T-helper 1 cell treated with Interleukin-12 subunit alpha and Interleukin-12 subunit beta and Interleukin-4 antibody, amounts not matched to agents 30 ng/mL and 1 ng/mL, for 36 hours (primary cell): ENCODE data around the gene MBP. TPM values are rescaled to one million over a fixed set of nuclear protein-coding genes. Genes with fewer than 3 reads are reported as not detected.

Source experiments
- intact Hi-C: fragments of 100-400 bp; cut with micrococcal nuclease; formaldehyde crosslinking; loops from one replicate; pipeline ENCODE4 v1.15.1; 2024
- total RNA-seq: library from RNA; stranded (reverse); gene quantifications from 2 replicates; pipeline ENCODE4 v1.2.3, GENCODE V29; 2022

The MBP gene
- total RNA-seq = 90.8 and 92.0 TPM in 2 replicates

DNA sequence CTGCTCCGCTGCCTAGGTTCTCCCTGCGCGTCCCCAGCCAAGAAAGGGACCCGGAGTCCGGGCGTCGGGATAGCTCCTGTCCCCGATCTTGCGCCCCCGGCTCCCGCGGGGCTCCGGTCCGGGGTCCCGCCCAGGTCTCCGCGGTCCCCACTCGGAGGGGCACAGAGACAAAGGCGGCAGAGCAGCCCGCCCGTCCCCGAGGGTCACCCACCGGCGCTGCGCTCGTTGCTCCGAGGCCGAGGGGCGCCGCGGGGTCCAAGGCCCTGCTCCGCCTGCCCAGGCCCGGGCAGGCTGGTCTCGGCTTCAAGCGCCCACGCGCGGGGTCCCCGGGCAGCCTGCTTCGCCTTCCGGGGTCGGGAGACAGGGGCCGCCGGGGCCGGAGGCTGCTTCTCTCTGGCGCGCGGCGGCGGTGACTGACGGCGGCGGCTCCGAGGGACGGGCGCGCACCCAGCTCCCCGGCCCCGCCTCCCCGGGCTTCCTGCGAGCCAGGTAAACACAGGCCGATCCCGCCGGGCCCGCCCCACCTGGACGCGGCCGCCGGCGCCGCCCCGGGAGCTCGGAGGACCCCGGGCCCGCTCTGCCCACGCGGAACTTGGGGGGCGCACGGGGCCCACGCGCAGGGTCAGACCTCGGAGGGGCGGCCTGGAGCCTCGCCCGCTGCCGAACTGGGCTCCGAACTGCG lies at the start of gene MBP:
TSS of gene MBP (minus strand) at position 415 of the 682 bp plus-strand sequence. CDS start 27,522 bp downstream, outside the sequence.
- intact Hi-C loops = loop anchor here (1.0 to 10.0 kb wide), 8 partner anchors 8 to 758 kb away; partner anchors contain the start of gene ZNF236

DNA sequence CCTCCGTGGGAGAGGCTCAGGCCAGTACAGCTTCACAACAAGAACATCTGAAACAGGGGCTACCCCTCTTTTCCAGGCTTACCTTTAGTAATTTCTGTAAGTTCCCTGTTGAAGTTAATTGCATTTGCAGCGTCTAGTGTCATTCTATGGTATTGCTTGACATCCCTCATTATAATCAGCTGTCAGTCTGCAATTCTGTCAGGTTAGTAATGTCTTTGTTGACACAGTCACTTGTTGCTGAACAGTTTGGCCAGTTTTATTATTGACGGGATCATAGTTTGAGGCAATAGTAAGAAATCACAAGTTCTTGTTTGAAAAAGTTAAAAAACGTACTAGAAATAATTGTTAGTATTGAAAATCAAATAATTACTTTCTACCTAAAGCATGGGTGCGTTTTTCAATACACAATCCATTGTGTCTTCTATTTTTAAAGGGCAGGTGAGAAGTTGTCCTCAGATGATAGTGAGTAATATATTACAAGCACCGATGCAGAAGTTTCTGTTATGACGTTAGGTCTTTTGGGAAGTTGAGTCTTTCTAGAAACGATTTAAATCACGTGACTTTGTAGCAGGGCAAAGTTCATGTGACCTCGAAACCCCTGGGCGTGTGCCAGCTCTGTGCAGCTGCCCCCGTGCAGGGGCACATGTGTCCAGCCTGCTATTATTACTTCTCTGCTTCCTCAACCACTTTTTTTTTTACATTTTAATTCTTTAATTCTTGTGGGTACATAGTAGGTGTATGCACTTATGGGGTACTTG lies 49.5 kb upstream of the MBP start:
- intact Hi-C loops = no loop called here

DNA sequence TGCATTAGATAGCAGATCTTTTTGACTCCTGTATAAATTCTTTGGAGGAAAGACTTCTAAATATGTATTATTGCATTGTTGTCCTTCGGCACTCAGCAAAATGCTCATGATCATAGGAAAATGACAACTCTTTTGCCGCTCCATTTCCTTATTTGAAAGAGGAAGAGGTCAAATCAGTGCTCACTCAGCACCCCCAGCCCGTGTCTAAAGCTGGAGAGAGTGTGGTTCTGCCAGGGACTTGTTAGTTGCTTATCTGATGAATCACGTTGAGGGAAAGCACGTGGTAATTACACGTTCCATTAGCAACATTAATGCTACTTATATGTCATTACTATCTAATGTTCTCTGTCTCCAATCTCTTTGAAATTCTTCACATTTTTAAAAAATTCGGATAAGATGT lies 46.0 kb upstream of the MBP start:
- intact Hi-C loops = no loop called here

DNA sequence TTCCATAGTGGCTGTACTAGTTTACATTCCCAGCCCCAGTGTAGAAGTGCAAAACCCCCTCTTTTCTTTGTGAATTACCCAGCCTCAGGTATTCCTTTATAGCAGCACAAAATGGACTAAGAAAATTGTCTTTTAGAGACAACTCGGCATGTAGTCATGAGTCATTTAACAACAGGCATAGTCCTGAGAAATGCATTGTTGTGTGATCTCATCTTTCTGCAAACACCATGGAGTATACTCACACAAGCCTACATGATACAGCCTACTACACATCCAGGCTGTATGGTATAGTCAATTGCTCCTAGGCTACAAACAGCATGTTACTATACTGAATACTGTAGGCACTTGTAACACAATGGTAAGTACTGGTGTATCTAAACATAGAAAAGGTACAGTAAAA lies 44.4 kb upstream of the MBP start:
- intact Hi-C loops = no loop called here

DNA sequence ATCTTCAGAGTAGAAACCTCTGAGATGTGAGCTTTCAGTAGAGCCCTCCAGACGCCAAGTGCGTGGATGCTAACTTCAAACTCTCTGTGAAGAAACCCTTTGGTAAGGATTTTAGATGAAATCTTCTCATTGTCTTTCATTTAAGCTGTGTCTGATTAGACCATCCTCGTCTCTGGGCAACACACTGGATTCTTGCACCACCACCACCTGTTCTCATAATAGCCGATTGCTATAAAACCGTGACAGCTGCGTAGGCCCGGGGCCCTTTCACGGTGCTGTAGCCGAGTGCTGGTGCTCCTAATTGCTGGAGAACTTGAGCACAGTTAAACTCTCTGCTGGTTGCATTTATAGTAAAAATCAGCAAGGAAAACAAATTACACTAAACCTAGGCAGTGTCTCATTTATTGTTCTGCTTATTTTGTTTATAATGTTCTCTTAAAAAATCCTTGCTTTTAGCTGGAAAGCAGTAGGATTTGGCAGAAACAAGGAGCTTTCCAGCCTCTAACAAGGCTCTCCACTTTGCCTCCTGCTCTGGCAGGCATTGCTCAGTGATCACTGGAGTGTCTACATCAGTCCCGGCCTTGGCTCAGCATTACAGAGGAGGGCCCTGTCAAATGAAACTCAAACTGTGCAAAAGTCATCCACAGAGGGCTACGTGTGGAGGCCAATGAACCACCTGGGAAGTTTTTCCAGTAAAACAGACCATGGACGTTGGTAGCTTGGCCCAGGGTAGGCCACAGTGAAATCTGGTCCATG lies 40.9 kb upstream of the MBP start:
- intact Hi-C loops = no loop called here

DNA sequence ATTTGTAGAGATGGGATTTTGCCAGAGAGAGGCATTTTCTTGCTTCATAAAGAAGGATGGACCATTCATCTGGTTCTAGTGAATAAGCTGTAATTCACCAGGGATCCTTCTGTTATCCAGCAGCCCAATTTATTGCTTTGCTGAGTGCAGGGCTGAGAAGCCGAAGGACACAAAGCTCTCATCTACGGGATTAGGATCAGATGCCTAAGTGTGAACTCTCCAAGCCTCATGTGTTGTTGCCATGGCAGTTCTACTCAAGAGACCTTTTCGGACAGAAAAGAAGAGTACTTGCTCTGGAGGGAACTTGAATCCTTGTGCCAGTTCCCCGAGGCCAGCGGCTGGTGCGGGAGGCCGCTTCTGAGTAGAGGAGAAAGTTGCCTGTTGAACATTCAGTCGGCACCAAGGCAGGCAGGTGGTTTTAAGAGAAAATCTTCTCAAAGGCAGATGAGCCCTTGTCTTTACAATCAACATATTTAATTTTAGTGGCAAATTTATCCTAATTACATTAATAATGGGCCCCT lies 38.4 kb upstream of the MBP start:
- intact Hi-C loops = no loop called here

DNA sequence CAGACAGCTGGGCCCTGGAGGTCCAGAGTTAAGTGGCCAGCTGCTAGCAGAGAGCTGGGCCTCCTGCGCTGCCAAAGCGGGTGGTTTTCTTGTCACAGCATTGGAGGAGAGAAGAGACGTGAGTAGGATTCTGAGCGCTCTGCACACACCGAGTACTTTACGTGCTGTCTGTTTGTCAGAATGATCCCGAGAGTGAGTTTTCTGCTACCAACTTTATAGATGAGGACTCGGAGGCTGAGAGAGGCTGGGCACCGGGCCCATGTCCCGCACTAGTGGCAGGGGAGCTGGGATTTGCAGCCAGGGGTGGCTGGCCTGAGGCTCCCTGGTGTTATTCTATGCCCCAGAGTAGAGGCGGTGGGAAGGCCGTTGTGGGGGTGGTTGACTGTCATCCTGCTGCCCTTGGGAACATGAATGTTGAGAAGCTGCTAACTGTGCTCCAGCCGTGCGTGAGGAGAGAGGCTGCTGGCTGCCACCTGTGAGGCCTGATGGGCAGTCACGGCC lies 36.3 kb upstream of the MBP start:
- intact Hi-C loops = no loop called here

DNA sequence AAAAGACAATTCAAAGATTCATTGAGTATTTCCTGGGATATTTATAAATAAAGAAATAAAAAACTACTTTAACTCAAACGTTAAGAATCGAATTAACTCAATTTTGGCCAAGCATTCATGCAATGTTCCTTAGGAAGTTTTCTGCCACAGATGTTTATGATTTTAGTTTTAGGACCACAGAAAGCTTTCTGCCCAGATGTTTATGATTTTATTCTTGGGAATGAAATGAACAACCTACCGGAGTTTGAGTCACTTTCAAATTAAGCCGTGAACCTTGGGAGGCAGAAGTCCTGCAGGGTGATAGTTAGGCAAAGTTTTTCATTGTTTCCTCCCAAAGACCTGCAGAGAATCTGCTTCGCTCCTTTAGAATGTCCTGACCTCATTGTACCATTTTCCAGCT lies 34.7 kb upstream of the MBP start:
- intact Hi-C loops = no loop called here

DNA sequence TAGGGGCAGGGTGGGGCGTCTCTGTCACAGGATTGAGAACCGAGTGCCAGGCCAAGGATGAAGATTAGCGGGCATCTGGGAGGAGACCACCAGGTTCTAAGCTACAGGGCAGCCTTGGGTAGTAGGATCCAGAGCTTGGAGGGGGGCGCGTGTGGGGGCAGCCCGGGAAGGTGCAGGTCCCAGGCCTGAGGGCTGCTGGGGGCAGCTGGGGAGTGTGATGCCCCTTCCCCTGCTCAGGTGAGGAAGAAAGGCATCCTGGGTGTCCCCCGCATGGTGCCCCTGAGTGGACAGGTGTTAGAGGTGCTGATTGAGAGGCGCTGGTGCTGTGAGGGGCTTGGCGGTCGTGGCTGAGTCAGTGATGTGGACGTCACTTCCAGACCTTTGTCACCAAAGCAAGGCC lies 33.9 kb upstream of the MBP start:
- intact Hi-C loops = no loop called here

DNA sequence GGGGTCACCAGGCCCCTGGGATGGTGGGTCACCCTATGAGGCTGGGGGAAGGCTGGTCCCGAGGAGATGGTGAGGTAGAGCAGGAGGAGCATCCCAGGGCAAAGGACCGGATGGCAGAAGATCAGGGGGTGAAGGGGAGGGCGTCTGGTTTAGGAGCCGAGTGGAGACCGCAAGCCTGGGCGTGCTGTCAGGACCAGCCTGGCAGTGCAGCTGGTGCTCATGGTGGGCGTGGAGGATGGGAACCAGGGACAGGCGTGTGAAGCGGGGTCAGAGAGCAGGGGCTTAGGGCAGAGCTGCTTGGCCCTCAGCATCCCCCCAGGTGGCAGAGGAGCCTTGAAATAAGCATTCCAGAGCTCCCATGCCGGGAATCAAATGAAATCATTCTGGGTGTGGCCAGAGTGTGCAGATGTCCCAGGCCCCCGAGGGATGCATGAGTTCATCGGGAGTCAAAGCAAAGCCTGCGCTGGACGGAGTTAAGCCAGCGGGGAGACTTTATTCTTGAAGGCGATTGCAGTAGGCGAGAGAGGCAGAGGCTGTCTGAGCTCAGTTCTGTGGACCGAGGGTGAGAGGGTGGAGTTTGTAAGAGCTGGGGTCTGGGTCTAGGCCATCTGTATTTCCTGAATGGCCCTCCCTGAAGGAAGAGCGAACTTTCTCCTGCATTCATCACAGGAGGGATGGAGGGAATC lies 33.1 kb upstream of the MBP start:
- intact Hi-C loops = no loop called here

DNA sequence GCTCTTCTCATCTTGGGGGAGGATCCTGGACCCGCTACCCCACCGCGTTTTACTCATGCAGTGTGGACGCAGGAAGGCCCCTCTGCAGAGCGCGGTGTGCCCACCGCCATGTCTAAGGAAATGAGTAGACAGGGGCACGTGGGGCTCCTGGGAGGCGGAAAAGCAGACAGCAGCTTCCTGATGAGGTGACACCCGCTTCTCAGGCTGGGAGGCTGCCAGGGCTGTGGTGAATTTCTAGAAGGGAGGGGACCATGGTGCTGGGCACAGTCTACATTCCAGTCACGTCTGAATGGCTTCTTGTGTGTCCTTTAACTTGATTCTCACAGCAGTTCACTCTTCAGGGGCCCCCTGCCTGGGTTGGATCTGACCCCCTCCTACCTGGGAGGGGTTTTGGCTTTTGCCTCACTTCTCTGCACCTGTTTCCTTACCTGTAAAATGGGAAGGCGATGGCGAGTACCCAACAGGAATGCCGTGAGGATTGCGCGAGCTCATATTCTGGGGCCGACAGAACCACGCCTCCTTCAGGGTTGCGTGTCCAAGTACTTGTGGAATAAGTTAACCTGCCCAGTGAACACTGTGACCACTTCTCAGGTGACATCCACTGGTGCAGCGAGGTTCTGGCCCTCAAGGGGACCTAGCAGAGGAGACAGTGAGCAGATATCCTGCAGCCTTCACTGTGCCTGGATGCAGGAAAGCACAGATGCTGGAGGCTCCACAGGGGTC lies 32.3 kb upstream of the MBP start:
- intact Hi-C loops = no loop called here

DNA sequence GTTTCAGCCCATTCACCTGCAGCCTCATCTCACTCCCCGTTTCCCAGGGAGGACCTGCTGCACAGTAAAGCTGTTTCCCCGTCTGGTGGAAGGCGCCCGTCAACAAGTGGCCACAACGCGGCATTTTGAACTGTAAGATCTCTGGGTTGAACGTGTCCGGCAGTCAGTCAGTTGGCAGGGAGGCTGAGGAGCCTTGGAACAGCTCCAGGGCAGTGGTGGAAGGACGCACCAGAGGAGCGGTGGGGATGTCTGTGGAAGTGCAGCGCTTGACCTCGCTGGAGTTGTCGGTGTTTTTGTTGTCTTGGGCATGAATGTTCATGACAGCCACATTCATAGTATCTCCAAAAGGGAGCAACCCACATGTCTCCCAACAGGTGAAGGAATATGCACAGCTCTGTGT lies 31.4 kb upstream of the MBP start:
- intact Hi-C loops = no loop called here

DNA sequence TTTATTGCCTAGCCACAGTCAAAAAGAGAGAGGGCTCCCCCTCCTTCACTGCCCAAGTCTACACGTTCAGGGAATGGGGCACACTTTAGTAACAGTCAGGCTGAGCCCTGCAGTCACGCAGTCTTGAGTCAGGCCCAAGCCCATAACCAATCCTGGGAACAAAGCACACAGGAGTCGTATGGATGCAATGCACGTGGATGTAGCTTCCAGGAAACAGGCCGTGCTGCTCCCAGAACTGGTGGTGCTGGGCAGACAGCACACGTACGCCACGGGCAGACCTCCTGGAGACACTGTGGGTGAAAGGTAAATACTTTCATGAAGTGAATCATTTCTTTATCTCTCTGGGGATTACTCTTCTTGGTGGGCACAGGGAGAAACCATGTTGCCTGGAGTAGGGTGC lies 30.0 kb upstream of the MBP start:
- intact Hi-C loops = no loop called here

DNA sequence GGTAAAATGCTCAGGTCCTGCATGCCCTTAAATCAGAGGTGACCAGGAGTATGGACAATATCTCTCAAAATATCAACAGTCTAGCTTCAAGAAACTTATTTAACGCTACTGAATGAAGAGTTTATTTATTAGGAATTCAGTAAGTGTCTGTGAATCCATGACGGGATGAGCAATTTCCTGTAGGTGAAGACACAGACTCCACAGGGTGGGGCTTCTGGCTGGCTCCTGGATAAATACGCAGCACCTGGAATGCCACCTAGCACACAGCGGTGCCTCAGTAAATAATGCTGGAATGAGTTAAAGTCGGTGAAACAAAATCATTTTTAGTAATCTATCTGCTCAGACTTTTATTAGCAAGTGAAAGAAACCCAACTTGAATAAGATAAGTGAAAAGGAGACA lies 29.4 kb upstream of the MBP start:
- intact Hi-C loops = no loop called here

DNA sequence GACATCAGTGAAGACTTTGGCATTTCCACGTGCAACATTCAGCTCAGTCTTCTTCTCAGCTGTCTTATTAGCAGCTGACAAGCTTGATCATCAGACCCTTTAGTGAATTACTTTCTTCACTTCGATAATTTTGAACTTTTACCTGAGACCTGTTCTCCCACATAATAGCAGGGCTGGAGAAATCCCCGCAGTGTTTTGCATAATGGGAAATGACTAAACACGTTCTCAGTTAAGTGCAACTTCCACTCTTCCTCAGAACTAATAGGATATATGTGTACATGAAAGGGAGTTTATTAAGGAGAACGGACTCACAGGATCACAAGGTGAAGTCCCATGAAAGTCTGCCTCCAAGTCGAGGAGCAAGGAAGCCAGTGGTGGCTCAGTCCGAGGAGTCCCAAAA lies 28.8 kb upstream of the MBP start:
- intact Hi-C loops = no loop called here

DNA sequence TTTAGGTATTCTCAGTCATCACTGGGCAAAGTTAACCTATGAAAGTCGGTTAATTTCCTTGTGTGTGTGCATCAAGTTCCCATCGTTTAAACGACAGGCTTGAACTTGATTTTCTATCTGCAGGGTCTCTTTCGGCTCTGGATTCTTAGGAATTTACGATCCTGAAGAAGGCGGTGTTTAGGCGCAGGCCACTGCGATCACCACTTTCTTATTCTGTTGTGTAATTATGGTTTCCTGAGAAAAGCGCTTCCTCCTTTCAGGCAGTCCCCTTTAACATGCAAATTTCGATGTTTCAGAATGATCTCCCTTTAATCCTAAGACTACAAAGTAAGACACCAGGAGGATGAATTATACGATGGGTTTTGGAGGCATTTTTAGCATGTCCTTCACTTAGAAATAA lies 27.9 kb upstream of the MBP start:
- intact Hi-C loops = no loop called here

DNA sequence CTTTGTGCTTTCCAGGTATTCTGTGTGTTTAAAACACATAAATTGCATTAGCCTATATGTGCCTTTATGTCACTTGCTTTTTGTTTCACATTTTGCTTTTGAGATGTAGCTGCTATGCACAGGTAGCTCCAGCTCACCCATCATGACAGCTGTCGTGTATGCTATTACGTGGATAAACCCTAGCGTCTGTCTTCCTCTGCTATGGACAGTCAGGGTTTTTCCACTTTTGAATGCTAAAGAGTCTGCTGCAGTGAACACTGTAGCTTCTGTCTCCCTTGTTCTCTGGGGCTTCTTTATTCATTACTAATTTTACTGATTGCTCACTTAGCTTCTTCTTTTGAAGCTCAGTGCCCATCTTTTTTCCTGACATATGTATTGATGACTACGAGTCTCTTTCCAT lies 24.7 kb upstream of the MBP start:
- intact Hi-C loops = no loop called here

DNA sequence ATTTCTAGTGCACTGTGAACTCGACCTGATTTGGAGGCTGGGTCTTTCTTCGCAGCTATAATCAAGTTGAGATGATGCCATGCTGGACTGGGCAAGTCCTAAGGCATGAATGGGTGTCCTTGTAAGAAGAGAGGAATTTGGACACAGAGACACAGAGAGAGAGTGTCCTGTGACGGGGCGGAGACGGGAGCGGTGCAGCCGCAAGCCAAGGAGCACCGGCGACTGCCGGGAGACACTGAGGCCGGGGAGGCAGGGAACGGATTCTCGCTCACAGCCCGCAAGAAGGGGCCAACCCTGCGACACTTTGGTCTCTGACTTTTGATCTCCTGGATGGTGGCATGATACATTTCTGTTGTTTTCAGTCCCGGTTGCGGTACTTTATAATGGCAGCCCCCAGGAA lies 22.4 kb upstream of the MBP start:
- intact Hi-C loops = no loop called here

DNA sequence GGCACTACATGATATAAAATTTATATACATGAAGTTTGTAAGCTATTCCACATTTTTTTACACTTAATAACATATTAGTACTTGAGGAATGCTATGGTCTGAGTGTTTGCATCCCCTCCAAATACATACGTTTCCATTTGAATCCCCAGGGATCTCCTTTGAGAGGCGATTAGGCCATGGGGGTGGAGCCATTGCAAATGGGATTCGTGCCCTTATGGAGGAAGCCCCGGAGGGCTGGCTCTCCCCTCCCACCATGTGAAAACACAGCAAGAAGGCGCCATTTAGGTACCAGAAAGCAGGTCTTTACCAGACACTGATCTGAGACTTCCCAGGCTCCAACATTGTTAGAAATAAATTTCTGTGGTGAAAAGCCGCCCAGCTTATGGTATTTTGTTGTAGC lies 20.8 kb upstream of the MBP start:
- intact Hi-C loops = loop anchor here (2.0 kb wide), 1 partner anchor 21 kb away; the partner anchor contains the start of gene MBP

DNA sequence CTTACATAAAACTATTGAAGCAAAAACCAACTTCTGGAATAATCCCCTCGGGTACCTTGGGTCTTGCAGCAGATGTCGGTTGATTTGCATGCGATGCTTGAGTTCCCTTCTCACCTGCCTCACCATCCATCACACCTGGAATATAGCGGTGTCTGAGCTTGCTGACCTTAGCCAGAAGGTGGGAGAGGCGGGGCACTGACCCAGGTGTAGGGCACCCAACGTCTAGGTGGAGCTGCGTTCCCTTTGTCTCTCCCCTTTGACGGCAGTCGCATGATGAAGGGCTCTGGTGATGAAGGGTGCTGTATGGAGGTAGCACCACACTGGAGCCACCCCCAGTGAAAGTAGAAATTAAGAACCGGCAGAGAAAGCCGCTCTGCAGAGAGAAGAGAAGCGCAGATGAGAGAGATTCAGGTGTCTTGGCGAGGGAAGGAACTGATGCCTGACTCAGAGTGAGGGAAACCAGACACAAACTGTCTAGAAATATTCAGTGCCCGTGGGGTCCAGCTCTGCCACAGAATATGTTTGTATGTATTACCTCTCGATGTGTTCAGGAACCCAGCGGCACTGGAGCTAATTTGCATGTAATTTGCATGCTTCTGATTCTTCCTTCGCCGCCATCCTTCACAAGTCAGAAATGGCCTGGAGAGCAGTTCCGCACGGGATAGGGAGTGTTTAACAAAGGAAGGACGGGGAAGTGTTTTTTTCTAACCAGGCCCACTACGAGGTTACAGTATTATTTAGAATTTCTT lies 19.4 kb upstream of the MBP start:
- intact Hi-C loops = loop anchor here (2.0 kb wide), 1 partner anchor 19 kb away; the partner anchor contains the start of gene MBP
